HepG2 (cell line): Measurements from ENCODE around the gene ZNF627. TPM values are rescaled to one million over a fixed set of nuclear protein-coding genes. Genes with fewer than 3 reads are reported as not detected.

Experiments
- BRD4 ChIP-seq: sonication (generic); formaldehyde crosslinking; IDR thresholded peaks from 2 replicates; pipeline ENCODE4 v1.4.0; 2020; ENCODE audit warnings: missing genetic modification reagents
- GABPA ChIP-seq, 2 experiments: IDR thresholded peaks; 2 replicates each; pipeline ENCODE4 v1.6.1; 2011 to 2016; ENCODE audit warnings: low read depth in 2 of 2, low read length in 1 of 2, missing biosample characterization in 1 of 2, missing genetic modification characterization in 1 of 2
- MAFG ChIP-seq: sonication (generic); formaldehyde crosslinking; IDR thresholded peaks from 2 replicates; pipeline ENCODE4 v1.5.1; 2020; ENCODE audit warnings: mild to moderate bottlenecking, missing genetic modification reagents
- MTA1 ChIP-seq: sonication (generic); formaldehyde crosslinking; IDR thresholded peaks from 2 replicates; pipeline ENCODE4 v1.4.0; 2020; ENCODE audit warnings: missing genetic modification reagents, mild to moderate bottlenecking, borderline replicate concordance
- NFKBIZ ChIP-seq: IDR thresholded peaks from 2 replicates; pipeline ENCODE4 v1.6.1; 2018; ENCODE audit warnings: missing genetic modification reagents, missing compliant biosample characterization
- PCBP2 ChIP-seq: fragments of 200-400 bp; formaldehyde crosslinking; optimal IDR thresholded peaks from 2 replicates; pipeline ENCODE3; 2018; ENCODE audit warnings: low read length, low read depth; ENCODE audit not compliant: poor library complexity, severe bottlenecking
- PHF8 ChIP-seq: sonication (generic); formaldehyde crosslinking; IDR thresholded peaks from 2 replicates; pipeline ENCODE4 v1.5.0; 2020; ENCODE audit warnings: missing genetic modification reagents
- SIN3A ChIP-seq: IDR thresholded peaks from 2 replicates; pipeline ENCODE4 v1.6.1; 2011; ENCODE audit warnings: low read depth, mild to moderate bottlenecking, control low read depth, low read length, borderline replicate concordance
- ZNF274 ChIP-seq: sonication (generic); formaldehyde crosslinking; IDR thresholded peaks from 2 replicates; pipeline ENCODE4 v1.5.1; 2020; ENCODE audit warnings: mild to moderate bottlenecking, missing genetic modification reagents
- ZNF446 ChIP-seq: sonication (generic); formaldehyde crosslinking; IDR thresholded peaks from 2 replicates; pipeline ENCODE4 v1.5.0; 2020; ENCODE audit warnings: mild to moderate bottlenecking, missing genetic modification reagents
- ZNF747 ChIP-seq: sonication (generic); formaldehyde crosslinking; IDR thresholded peaks from 2 replicates; pipeline ENCODE4 v1.8.1; 2023; ENCODE audit warnings: missing genetic modification reagents, mild to moderate bottlenecking, borderline replicate concordance
- ZNF749 ChIP-seq: sonication (generic); formaldehyde crosslinking; IDR thresholded peaks from 2 replicates; pipeline ENCODE4 v1.8.0; 2022; ENCODE audit warnings: mild to moderate bottlenecking, missing genetic modification reagents, moderate library complexity, borderline replicate concordance
- ZNF816 ChIP-seq: sonication (generic); formaldehyde crosslinking; IDR thresholded peaks from 2 replicates; pipeline ENCODE4 v1.8.0; 2022; ENCODE audit warnings: missing genetic modification reagents, mild to moderate bottlenecking, borderline replicate concordance
- ZSCAN29 ChIP-seq: sonication (generic); formaldehyde crosslinking; conservative IDR thresholded peaks from 2 replicates; pipeline ENCODE4 v1.4.0; 2020; ENCODE audit warnings: mild to moderate bottlenecking, missing genetic modification reagents
- polyA plus RNA-seq, 8 experiments: library from polyadenylated mRNA; depleted of rRNA in 3 of 8; stranded (reverse) in 7 of 8; unstranded in 1 of 8; fragments of >200 nt; fragmentation: Illumina TruSeq in 4 of 8; extraction: Trizol in 4 of 8; gene quantifications; 2 replicates each; pipeline versions ENCODE4 v1.2.1 to v1.2.3, GENCODE V29; 2011 to 2016; ENCODE audit warnings: low read depth in 4 of 8, missing spikeins in 1 of 8, mixed read lengths in 1 of 8; ENCODE audit not compliant: insufficient read depth in 1 of 8
- total RNA-seq, 5 experiments: library from RNA; depleted of rRNA; stranded (reverse); fragments of >200 nt; fragmentation: Illumina TruSeq; extraction: Trizol; gene quantifications; 2 replicates each; pipeline ENCODE4 v1.2.3, GENCODE V29; 2016; ENCODE audit warnings: low read depth in 1 of 5
- TF ChIP-seq, protein P1 (sequence below): sonication (generic); formaldehyde crosslinking; conservative IDR thresholded peaks from 2 replicates; pipeline ENCODE4 v1.4.0; 2020; ENCODE audit warnings: missing genetic modification reagents
- TF ChIP-seq, protein P2 (sequence below): sonication (generic); formaldehyde crosslinking; IDR thresholded peaks from 2 replicates; pipeline ENCODE4 v1.8.1; 2023; ENCODE audit warnings: mild to moderate bottlenecking, missing genetic modification reagents
- TF ChIP-seq, protein P3 (sequence below), 2 experiments: sonication (generic) in 1 of 2; formaldehyde crosslinking in 1 of 2; IDR thresholded peaks; 2 replicates each; pipeline versions ENCODE4 v1.4.0 to v1.6.1; 2018 to 2020; ENCODE audit warnings: missing genetic modification reagents in 2 of 2, borderline replicate concordance in 1 of 2, low read depth in 1 of 2, mild to moderate bottlenecking in 1 of 2, missing biosample characterization in 1 of 2
- TF ChIP-seq, protein P4 (sequence below): sonication (generic); formaldehyde crosslinking; IDR thresholded peaks from 2 replicates; pipeline ENCODE4 v1.4.0; 2020; ENCODE audit warnings: missing genetic modification reagents
- TF ChIP-seq, protein P5 (sequence below): sonication (generic); formaldehyde crosslinking; IDR thresholded peaks from 2 replicates; pipeline ENCODE4 v1.4.0; 2020; ENCODE audit warnings: missing genetic modification reagents, low read depth, mild to moderate bottlenecking, borderline replicate concordance

The ZNF627 gene
- total and polyA plus RNA-seq, 2 of the 13 experiments (the other 11 are each of a cell fraction or from before 2014, with no cell fraction given): 4.2 to 12.7 TPM

DNA sequence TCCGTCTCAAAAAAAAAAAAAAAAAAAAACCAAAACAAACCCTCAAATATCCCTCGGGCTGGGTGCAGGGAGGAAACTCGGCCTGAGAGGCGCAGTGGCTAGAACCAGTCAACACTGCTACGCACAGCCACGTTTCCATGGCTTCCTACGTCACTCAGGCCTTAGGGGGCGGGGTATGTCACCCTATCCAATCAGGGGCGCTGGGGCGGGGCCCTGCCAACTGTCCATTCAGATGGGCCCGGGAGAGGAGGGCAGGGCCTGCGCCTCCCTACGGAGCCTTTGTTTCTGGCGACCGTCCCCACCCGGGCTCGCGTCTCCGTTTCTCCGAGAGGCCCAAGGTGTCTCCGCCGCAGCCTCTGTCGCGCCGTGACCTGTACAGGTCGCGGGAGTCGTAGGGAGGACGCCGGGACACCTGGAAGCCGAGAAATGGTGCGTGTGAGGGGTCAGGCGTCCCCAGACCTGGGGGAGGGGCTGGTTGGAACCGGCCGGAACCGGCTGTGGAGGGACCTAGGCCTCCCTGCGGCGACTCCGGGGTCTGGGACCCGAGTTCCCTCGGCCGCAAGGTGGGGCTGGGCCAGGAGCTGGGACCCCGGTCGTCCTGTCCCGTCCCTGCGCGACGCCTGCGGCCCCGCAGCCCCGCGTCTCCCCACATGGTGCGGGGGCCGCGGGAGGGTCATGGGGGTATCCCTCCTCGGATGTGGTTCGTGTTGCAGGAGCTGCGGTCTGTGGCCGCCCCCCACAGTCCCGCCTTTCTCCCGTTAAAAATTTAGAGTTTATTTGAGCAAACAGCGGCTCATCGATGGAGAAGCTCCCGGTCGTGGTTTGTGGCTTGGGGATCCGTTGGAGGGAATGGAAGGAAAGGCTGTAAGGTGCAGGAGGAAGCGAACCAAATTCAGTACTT, at the start of gene ZNF627 (continued):
- TF ChIP-seq, protein P1, sequence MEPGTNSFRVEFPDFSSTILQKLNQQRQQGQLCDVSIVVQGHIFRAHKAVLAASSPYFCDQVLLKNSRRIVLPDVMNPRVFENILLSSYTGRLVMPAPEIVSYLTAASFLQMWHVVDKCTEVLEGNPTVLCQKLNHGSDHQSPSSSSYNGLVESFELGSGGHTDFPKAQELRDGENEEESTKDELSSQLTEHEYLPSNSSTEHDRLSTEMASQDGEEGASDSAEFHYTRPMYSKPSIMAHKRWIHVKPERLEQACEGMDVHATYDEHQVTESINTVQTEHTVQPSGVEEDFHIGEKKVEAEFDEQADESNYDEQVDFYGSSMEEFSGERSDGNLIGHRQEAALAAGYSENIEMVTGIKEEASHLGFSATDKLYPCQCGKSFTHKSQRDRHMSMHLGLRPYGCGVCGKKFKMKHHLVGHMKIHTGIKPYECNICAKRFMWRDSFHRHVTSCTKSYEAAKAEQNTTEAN (CRISPR knock-in tag): peak; percentile 18; the same call in 1 of the 2 replicates
- TF ChIP-seq, protein P2, sequence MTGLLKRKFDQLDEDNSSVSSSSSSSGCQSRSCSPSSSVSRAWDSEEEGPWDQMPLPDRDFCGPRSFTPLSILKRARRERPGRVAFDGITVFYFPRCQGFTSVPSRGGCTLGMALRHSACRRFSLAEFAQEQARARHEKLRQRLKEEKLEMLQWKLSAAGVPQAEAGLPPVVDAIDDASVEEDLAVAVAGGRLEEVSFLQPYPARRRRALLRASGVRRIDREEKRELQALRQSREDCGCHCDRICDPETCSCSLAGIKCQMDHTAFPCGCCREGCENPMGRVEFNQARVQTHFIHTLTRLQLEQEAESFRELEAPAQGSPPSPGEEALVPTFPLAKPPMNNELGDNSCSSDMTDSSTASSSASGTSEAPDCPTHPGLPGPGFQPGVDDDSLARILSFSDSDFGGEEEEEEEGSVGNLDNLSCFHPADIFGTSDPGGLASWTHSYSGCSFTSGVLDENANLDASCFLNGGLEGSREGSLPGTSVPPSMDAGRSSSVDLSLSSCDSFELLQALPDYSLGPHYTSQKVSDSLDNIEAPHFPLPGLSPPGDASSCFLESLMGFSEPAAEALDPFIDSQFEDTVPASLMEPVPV: peak; percentile 46; the same call in 1 of the 2 replicates
- TF ChIP-seq NFKBIZ (CRISPR knock-in tag): no peak
- peak; percentile 89; the same call in 1 of the 2 replicates for TF ChIP-seq ZNF274 (CRISPR knock-in tag)
- no peak for TF ChIP-seq GABPA (IDR thresholded peaks at IDR 0.05; ENCODE audit: low read depth, low read length)
- peak; percentile 27; the same call in 1 of the 2 replicates for TF ChIP-seq GABPA (CRISPR knock-in tag; IDR thresholded peaks at IDR 0.05; ENCODE audit: low read depth)
- TF ChIP-seq, protein P3, sequence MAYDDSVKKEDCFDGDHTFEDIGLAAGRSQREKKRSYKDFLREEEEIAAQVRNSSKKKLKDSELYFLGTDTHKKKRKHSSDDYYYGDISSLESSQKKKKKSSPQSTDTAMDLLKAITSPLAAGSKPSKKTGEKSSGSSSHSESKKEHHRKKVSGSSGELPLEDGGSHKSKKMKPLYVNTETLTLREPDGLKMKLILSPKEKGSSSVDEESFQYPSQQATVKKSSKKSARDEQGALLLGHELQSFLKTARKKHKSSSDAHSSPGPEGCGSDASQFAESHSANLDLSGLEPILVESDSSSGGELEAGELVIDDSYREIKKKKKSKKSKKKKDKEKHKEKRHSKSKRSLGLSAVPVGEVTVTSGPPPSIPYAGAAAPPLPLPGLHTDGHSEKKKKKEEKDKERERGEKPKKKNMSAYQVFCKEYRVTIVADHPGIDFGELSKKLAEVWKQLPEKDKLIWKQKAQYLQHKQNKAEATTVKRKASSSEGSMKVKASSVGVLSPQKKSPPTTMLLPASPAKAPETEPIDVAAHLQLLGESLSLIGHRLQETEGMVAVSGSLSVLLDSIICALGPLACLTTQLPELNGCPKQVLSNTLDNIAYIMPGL (CRISPR knock-in tag; IDR thresholded peaks at IDR 0.05; ENCODE audit: borderline replicate concordance in 1 of 2, low read depth in 1 of 2): peak; percentile 88 to 91; a peak in 3 of 4 replicates
- TF ChIP-seq ZNF446: peak; percentile 80; the same call in 1 of the 2 replicates
- TF ChIP-seq PCBP2: no peak
- peak; percentile 75; the same call in 1 of the 2 replicates for TF ChIP-seq BRD4 (CRISPR knock-in tag)
- TF ChIP-seq MTA1 (CRISPR knock-in tag): peak; percentile 73
- TF ChIP-seq, protein P4, sequence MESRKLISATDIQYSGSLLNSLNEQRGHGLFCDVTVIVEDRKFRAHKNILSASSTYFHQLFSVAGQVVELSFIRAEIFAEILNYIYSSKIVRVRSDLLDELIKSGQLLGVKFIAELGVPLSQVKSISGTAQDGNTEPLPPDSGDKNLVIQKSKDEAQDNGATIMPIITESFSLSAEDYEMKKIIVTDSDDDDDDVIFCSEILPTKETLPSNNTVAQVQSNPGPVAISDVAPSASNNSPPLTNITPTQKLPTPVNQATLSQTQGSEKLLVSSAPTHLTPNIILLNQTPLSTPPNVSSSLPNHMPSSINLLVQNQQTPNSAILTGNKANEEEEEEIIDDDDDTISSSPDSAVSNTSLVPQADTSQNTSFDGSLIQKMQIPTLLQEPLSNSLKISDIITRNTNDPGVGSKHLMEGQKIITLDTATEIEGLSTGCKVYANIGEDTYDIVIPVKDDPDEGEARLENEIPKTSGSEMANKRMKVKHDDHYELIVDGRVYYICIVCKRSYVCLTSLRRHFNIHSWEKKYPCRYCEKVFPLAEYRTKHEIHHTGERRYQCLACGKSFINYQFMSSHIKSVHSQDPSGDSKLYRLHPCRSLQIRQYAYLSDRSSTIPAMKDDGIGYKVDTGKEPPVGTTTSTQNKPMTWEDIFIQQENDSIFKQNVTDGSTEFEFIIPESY (CRISPR knock-in tag): no peak
- TF ChIP-seq ZNF816 (CRISPR knock-in tag): no peak
- TF ChIP-seq MAFG (CRISPR knock-in tag): no peak
- peak; percentile 79; the same call in 1 of the 2 replicates for TF ChIP-seq ZNF749
- peak; percentile 100 for TF ChIP-seq PHF8 (CRISPR knock-in tag)
- TF ChIP-seq SIN3A: 0 out of 2 replicates have a peak, but pooled peaks have one; percentile 37
- TF ChIP-seq ZSCAN29 (CRISPR knock-in tag): no peak; the same call in 1 of the 2 replicates
- TF ChIP-seq, protein P5, sequence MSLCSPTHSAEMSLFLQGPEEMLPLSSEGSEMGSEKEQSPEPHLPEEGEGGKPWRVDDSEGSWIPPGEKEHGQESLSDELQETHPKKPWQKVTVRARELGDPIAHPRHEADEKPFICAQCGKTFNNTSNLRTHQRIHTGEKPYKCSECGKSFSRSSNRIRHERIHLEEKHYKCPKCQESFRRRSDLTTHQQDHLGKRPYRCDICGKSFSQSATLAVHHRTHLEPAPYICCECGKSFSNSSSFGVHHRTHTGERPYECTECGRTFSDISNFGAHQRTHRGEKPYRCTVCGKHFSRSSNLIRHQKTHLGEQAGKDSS: peak; percentile 73
- peak; percentile 89; the same call in 1 of the 2 replicates for TF ChIP-seq ZNF747 (CRISPR knock-in tag)
